ENCODE data around the gene HSPB9. TPM values are rescaled to one million over a fixed set of nuclear protein-coding genes. Genes with fewer than 3 reads are reported as not detected.

Gene HSPB9
- total RNA-seq, 1 experiment from 2014 or later, result 0.46 TPM

- TF ChIP-seq, protein P1, sequence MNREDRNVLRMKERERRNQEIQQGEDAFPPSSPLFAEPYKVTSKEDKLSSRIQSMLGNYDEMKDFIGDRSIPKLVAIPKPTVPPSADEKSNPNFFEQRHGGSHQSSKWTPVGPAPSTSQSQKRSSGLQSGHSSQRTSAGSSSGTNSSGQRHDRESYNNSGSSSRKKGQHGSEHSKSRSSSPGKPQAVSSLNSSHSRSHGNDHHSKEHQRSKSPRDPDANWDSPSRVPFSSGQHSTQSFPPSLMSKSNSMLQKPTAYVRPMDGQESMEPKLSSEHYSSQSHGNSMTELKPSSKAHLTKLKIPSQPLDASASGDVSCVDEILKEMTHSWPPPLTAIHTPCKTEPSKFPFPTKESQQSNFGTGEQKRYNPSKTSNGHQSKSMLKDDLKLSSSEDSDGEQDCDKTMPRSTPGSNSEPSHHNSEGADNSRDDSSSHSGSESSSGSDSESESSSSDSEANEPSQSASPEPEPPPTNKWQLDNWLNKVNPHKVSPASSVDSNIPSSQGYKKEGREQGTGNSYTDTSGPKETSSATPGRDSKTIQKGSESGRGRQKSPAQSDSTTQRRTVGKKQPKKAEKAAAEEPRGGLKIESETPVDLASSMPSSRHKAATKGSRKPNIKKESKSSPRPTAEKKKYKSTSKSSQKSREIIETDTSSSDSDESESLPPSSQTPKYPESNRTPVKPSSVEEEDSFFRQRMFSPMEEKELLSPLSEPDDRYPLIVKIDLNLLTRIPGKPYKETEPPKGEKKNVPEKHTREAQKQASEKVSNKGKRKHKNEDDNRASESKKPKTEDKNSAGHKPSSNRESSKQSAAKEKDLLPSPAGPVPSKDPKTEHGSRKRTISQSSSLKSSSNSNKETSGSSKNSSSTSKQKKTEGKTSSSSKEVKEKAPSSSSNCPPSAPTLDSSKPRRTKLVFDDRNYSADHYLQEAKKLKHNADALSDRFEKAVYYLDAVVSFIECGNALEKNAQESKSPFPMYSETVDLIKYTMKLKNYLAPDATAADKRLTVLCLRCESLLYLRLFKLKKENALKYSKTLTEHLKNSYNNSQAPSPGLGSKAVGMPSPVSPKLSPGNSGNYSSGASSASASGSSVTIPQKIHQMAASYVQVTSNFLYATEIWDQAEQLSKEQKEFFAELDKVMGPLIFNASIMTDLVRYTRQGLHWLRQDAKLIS (CRISPR knock-in tag; IDR thresholded peaks at IDR 0.05; ENCODE audit: borderline replicate concordance), result no peak
- TF ChIP-seq ZNF671 (CRISPR knock-in tag; IDR thresholded peaks at IDR 0.05) (no peak), GABPB1 (CRISPR knock-in tag; IDR thresholded peaks at IDR 0.05) (no peak), HMGXB4 (CRISPR knock-in tag; IDR thresholded peaks at IDR 0.05) (no peak), ETV6 (CRISPR knock-in tag; IDR thresholded peaks at IDR 0.05) (no peak), NR3C1 (CRISPR knock-in tag; conservative IDR thresholded peaks at IDR 0.05; ENCODE audit: low read depth) (no peak), ZNF396 (CRISPR knock-in tag; IDR thresholded peaks at IDR 0.05; ENCODE audit: borderline replicate concordance) (no peak), IRF2 (CRISPR knock-in tag; IDR thresholded peaks at IDR 0.05; ENCODE audit: borderline replicate concordance, low read depth) (no peak), KAT7 (CRISPR knock-in tag; IDR thresholded peaks at IDR 0.05; ENCODE audit: borderline replicate concordance) (no peak), ZNF512 (CRISPR knock-in tag; IDR thresholded peaks at IDR 0.05; ENCODE audit: borderline replicate concordance) (no peak), NR2C2 (CRISPR knock-in tag; IDR thresholded peaks at IDR 0.05) (no peak), HMGA2 (CRISPR knock-in tag; IDR thresholded peaks at IDR 0.05) (no peak), SMAD4 (CRISPR knock-in tag; IDR thresholded peaks at IDR 0.05) (no peak), TP53 (CRISPR knock-in tag; IDR thresholded peaks at IDR 0.05) (0 out of 2 replicates have a peak, but pooled peaks have one; percentile 66), FOXP4 (CRISPR knock-in tag; IDR thresholded peaks at IDR 0.05) (no peak; the same call in 1 of the 2 replicates), ZNF219 (CRISPR knock-in tag; IDR thresholded peaks at IDR 0.05; ENCODE audit: borderline replicate concordance) (no peak)
- TF ChIP-seq, protein P2, sequence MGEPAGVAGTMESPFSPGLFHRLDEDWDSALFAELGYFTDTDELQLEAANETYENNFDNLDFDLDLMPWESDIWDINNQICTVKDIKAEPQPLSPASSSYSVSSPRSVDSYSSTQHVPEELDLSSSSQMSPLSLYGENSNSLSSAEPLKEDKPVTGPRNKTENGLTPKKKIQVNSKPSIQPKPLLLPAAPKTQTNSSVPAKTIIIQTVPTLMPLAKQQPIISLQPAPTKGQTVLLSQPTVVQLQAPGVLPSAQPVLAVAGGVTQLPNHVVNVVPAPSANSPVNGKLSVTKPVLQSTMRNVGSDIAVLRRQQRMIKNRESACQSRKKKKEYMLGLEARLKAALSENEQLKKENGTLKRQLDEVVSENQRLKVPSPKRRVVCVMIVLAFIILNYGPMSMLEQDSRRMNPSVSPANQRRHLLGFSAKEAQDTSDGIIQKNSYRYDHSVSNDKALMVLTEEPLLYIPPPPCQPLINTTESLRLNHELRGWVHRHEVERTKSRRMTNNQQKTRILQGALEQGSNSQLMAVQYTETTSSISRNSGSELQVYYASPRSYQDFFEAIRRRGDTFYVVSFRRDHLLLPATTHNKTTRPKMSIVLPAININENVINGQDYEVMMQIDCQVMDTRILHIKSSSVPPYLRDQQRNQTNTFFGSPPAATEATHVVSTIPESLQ (CRISPR knock-in tag; IDR thresholded peaks at IDR 0.05), result no peak
- TF ChIP-seq, protein P3, sequence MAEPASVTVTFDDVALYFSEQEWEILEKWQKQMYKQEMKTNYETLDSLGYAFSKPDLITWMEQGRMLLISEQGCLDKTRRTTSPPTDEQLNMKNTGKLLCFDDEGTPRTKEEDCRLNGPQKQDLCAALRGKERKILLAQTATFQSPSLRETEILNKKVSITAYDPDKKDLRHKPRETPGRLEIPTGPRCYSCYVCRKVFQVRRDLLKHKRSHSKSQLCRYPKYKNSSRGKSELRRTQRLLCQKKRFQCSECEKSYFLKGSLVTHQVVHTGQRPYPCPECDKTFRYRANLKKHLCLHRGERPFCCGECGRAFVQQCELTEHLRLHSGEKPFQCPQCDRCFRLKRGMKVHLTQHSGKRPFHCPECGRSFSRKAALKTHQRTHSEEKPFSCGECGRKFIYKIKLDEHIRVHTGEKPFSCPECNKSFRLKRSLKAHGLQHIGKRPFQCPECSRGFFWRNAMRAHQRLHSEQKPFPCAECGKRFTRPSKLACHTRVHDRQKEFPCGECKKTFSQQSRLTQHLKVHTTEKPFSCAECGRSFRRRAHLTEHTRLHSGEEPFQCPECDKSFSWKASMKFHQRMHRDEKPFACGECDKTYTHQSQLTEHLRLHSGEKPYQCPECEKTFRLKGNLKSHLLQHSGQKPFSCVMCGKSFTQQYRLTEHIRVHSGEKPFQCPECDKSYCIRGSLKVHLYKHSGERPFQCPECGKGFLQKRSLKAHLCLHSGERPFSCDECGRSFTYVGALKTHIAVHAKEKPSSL (CRISPR knock-in tag; conservative IDR thresholded peaks at IDR 0.05), result no peak
Observed at GRCh38 chr17:42097691-42098631, 24.6 kb upstream of the HSPB9 start, which contains the start of gene ZNF385C (continued).
